ENCODE measurements around the gene USP3. TPM values are rescaled to one million over a fixed set of nuclear protein-coding genes. Genes with fewer than 3 reads are reported as not detected.

The USP3 gene
- total and polyA plus RNA-seq, 2 of the 13 experiments (the other 11 are each of a cell fraction or from before 2014, with no cell fraction given): 14.3 to 61.2 TPM

DNA sequence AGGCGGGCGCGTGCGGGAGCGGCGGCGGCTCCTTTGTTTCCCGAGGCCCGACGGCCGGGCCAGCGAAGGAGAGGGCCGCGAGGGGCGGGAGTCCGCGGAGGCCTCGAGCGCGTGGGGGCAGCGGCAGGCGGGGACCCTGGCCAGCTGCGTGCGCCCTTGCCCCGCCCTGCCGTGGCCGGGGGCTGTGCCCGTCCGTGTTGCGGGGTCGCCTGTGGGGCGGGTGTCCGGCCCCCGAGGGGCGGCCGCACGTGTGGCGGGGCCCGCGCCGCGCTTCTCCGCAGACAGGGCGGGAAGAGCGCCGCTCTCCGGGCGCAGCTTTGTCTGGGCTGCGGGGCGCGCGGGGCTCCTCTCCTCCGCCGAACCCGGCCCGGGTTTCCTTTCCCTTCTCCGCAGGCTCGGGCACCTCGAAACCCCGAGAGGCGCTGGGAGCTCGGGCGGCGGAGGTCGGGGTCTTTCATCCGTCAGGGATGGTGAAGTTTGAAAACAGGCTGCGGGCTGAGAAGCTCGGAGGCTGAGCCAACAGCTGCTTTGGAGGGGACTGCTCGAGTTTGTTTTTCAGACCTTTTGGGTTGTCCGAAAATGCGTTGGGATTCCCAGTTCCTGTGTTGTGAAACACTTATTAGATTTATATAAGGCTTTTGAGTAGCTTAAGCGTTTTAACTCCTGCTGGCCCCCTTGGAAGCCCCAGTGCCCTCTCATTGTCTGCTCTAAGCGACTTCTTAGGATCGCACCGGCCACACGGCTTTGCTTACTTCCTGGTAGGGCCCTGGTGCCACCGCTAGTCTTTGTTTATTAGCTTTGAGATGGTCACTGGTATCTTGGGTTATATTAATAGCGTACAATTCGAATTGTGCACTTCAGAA lies 817 bp downstream of the USP3 start (continued):
- TF ChIP-seq SRF (IDR thresholded peaks at IDR 0.05; ENCODE audit: low read depth, low read length) (no peak), IKZF4 (CRISPR knock-in tag; IDR thresholded peaks at IDR 0.05; ENCODE audit: borderline replicate concordance, low read depth, not compliant biosample characterization) (no peak), ZFP62 (CRISPR knock-in tag; IDR thresholded peaks at IDR 0.05) (no peak), ZBTB1 (CRISPR knock-in tag; IDR thresholded peaks at IDR 0.05; ENCODE audit: borderline replicate concordance) (no peak), ZFYVE20 (CRISPR knock-in tag; IDR thresholded peaks at IDR 0.05; ENCODE audit: borderline replicate concordance, low read depth) (no peak), ZNF232 (CRISPR knock-in tag; IDR thresholded peaks at IDR 0.05; ENCODE audit: borderline replicate concordance) (no peak), ZNF558 (CRISPR knock-in tag; IDR thresholded peaks at IDR 0.05; ENCODE audit: borderline replicate concordance) (no peak), NFKBIZ (CRISPR knock-in tag; IDR thresholded peaks at IDR 0.05) (no peak), CREM (IDR thresholded peaks at IDR 0.05) (no peak), CREM (CRISPR knock-in tag; IDR thresholded peaks at IDR 0.05) (no peak), ZSCAN29 (CRISPR knock-in tag; conservative IDR thresholded peaks at IDR 0.05) (no peak), ZNF790 (CRISPR knock-in tag; IDR thresholded peaks at IDR 0.05; ENCODE audit: borderline replicate concordance) (peak; percentile 36; the same call in 1 of the 2 replicates), ZNF746 (CRISPR knock-in tag; IDR thresholded peaks at IDR 0.05) (no peak), HOXA3 (CRISPR knock-in tag; IDR thresholded peaks at IDR 0.05) (no peak), CBX2 (IDR thresholded peaks at IDR 0.05; ENCODE audit: low read depth, low read length) (no peak), CBX2 (CRISPR knock-in tag; IDR thresholded peaks at IDR 0.05; ENCODE audit: low read depth) (no peak), ZFP37 (CRISPR knock-in tag; IDR thresholded peaks at IDR 0.05; ENCODE audit: borderline replicate concordance) (no peak), ZNF652 (CRISPR knock-in tag; IDR thresholded peaks at IDR 0.05; ENCODE audit: borderline replicate concordance, low read depth) (no peak), PHF5A (CRISPR knock-in tag; IDR thresholded peaks at IDR 0.05; ENCODE audit: low read depth, unreplicated experiment) (no peak), NONO (IDR thresholded peaks at IDR 0.05) (no peak), NONO (CRISPR knock-in tag; conservative IDR thresholded peaks at IDR 0.05) (no peak), ELF1 (CRISPR knock-in tag; IDR thresholded peaks at IDR 0.05) (peak; percentile 72)
- TF ChIP-seq, protein P1, sequence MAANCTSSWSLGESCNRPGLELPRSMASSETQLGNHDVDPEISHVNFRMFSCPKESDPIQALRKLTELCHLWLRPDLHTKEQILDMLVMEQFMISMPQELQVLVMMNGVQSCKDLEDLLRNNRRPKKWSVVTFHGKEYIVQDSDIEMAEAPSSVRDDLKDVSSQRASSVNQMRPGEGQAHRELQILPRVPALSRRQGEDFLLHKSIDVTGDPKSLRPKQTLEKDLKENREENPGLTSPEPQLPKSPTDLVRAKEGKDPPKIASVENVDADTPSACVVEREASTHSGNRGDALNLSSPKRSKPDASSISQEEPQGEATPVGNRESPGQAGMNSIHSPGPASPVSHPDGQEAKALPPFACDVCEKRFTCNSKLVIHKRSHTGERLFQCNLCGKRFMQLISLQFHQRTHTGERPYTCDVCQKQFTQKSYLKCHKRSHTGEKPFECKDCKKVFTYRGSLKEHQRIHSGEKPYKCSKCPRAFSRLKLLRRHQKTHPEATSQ (CRISPR knock-in tag; IDR thresholded peaks at IDR 0.05; ENCODE audit: borderline replicate concordance): no peak
- TF ChIP-seq, protein P2, sequence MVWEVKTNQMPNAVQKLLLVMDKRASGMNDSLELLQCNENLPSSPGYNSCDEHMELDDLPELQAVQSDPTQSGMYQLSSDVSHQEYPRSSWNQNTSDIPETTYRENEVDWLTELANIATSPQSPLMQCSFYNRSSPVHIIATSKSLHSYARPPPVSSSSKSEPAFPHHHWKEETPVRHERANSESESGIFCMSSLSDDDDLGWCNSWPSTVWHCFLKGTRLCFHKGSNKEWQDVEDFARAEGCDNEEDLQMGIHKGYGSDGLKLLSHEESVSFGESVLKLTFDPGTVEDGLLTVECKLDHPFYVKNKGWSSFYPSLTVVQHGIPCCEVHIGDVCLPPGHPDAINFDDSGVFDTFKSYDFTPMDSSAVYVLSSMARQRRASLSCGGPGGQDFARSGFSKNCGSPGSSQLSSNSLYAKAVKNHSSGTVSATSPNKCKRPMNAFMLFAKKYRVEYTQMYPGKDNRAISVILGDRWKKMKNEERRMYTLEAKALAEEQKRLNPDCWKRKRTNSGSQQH (CRISPR knock-in tag; IDR thresholded peaks at IDR 0.05; ENCODE audit: low read depth): no peak
- TF ChIP-seq, protein P3, sequence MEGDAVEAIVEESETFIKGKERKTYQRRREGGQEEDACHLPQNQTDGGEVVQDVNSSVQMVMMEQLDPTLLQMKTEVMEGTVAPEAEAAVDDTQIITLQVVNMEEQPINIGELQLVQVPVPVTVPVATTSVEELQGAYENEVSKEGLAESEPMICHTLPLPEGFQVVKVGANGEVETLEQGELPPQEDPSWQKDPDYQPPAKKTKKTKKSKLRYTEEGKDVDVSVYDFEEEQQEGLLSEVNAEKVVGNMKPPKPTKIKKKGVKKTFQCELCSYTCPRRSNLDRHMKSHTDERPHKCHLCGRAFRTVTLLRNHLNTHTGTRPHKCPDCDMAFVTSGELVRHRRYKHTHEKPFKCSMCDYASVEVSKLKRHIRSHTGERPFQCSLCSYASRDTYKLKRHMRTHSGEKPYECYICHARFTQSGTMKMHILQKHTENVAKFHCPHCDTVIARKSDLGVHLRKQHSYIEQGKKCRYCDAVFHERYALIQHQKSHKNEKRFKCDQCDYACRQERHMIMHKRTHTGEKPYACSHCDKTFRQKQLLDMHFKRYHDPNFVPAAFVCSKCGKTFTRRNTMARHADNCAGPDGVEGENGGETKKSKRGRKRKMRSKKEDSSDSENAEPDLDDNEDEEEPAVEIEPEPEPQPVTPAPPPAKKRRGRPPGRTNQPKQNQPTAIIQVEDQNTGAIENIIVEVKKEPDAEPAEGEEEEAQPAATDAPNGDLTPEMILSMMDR (CRISPR knock-in tag; IDR thresholded peaks at IDR 0.05): peak; percentile 24; the same call in 1 of the 2 replicates
- TF ChIP-seq, protein P4, sequence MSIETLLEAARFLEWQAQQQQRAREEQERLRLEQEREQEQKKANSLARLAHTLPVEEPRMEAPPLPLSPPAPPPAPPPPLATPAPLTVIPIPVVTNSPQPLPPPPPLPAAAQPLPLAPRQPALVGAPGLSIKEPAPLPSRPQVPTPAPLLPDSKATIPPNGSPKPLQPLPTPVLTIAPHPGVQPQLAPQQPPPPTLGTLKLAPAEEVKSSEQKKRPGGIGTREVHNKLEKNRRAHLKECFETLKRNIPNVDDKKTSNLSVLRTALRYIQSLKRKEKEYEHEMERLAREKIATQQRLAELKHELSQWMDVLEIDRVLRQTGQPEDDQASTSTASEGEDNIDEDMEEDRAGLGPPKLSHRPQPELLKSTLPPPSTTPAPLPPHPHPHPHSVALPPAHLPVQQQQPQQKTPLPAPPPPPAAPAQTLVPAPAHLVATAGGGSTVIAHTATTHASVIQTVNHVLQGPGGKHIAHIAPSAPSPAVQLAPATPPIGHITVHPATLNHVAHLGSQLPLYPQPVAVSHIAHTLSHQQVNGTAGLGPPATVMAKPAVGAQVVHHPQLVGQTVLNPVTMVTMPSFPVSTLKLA (IDR thresholded peaks at IDR 0.05): no peak

All from HepG2 (cell line).